Lower leg skin (tissue), 4 donors: ENCODE data around the gene SUDS3. TPM values are rescaled to one million over a fixed set of nuclear protein-coding genes. Genes with fewer than 3 reads are reported as not detected.

ENCODE experiments used
- total RNA-seq, 4 donors: library from RNA; depleted of rRNA; stranded (reverse); fragments of >200 nt; gene quantifications; one replicate each; pipeline ENCODE4 v1.1.0, GENCODE V29; 2016

SUDS3 gene
- total RNA-seq, 4 donors from 2014 or later = 33.9 to 85.0 (median 68.9) TPM

Other genes with a start within 250 kb of the SUDS3 start
- gene PEBP1, start 240.4 kb upstream of the SUDS3 start, total RNA-seq = 100 to 1,000 TPM; 192 to 447 (median 328) TPM
- 10 to 100 TPM; 15.7 to 46.6 (median 24.7) TPM for gene TAOK3, start 3.6 kb upstream of the SUDS3 start, total RNA-seq